Smooth muscle cell (in vitro differentiated cells): ENCODE measurements around the gene EMC8. TPM values are rescaled to one million over a fixed set of nuclear protein-coding genes. Genes with fewer than 3 reads are reported as not detected.
"Not testable (repeated sequence)": the region's sequence is repeated elsewhere in the genome, so short reads cannot be mapped to it uniquely, and the experiment has no call there.

Experiments
- DNase-seq: peaks from one replicate; lab custom pipeline; 2025; ENCODE audit not compliant: unreplicated experiment; lab: John Stamatoyannopoulos, UW
- H2AFZ ChIP-seq: fragments of 200-600 bp; sonication (generic); 2 replicates; pipeline ENCODE4 v1.6.0; 2016; ENCODE audit warnings: antibody characterized with exemption, low read depth, mild to moderate bottlenecking
- H3F3A ChIP-seq: fragments of 200-600 bp; sonication (generic); 2 replicates; pipeline ENCODE4 v1.6.0; 2017; ENCODE audit warnings: antibody characterized with exemption, low read depth
- H3K27ac ChIP-seq: fragments of 200-600 bp; sonication (generic); 2 replicates; pipeline ENCODE4 v1.5.1; 2016; ENCODE audit warnings: low read depth, mild to moderate bottlenecking
- H3K27me3 ChIP-seq: fragments of 200-600 bp; sonication (generic); 2 replicates; pipeline ENCODE4 v1.6.1; 2016; ENCODE audit warnings: low read depth, mild to moderate bottlenecking
- H3K36me3 ChIP-seq: fragments of 200-600 bp; sonication (generic); 2 replicates; pipeline ENCODE4 v1.5.1; 2016; ENCODE audit warnings: low read depth
- H3K4me1 ChIP-seq: fragments of 200-600 bp; sonication (generic); 2 replicates; pipeline ENCODE4 v1.5.1; 2016; ENCODE audit warnings: low read depth
- H3K4me2 ChIP-seq: fragments of 200-600 bp; sonication (generic); 2 replicates; pipeline ENCODE4 v1.6.0; 2016; ENCODE audit warnings: mild to moderate bottlenecking
- H3K4me3 ChIP-seq: fragments of 200-600 bp; sonication (generic); 2 replicates; pipeline ENCODE4 v1.5.1; 2016; ENCODE audit warnings: mild to moderate bottlenecking
- H3K79me2 ChIP-seq: fragments of 200-600 bp; sonication (generic); 2 replicates; pipeline ENCODE4 v1.6.0; 2016; ENCODE audit warnings: low read depth, mild to moderate bottlenecking
- H3K9ac ChIP-seq: fragments of 200-600 bp; sonication (generic); 2 replicates; pipeline ENCODE4 v1.6.0; 2016; ENCODE audit warnings: low read depth
- H3K9me3 ChIP-seq: fragments of 200-600 bp; sonication (generic); replicated peaks from 2 replicates; pipeline ENCODE4 v1.5.1; 2016; ENCODE audit warnings: low read depth
- H4K20me1 ChIP-seq: fragments of 200-600 bp; sonication (generic); 2 replicates; pipeline ENCODE4 v1.6.0; 2016; ENCODE audit warnings: low read depth
- CTCF ChIP-seq: fragments of 200-600 bp; sonication (generic); IDR thresholded peaks from 2 replicates; pipeline ENCODE4 v1.5.1; 2017; ENCODE audit warnings: borderline replicate concordance, mild to moderate bottlenecking, antibody characterized with exemption; ENCODE audit not compliant: insufficient read depth, poor library complexity, severe bottlenecking
- WGBS: methylation state at CpG from one replicate; pipeline ENCODE4 v1.1.7; 2016; ENCODE audit warnings: low lambda C conversion rate; 5-methylcytosine and 5-hydroxymethylcytosine counted together
- polyA plus RNA-seq: library from polyadenylated mRNA; unstranded; fragments of >200 nt; fragmentation: Nextera tagmentation; extraction: Ambion mirVana; gene quantifications from 2 replicates; pipeline ENCODE4 v1.2.1, GENCODE V29; 2016
- total RNA-seq: library from RNA; depleted of rRNA; stranded (reverse); fragments of >200 nt; gene quantifications from 2 replicates; pipeline ENCODE4 v1.2.3, GENCODE V29; 2014

EMC8 gene
- total and polyA plus RNA-seq, 2 experiments from 2014 or later: 40.4 to 40.9 TPM

DNA sequence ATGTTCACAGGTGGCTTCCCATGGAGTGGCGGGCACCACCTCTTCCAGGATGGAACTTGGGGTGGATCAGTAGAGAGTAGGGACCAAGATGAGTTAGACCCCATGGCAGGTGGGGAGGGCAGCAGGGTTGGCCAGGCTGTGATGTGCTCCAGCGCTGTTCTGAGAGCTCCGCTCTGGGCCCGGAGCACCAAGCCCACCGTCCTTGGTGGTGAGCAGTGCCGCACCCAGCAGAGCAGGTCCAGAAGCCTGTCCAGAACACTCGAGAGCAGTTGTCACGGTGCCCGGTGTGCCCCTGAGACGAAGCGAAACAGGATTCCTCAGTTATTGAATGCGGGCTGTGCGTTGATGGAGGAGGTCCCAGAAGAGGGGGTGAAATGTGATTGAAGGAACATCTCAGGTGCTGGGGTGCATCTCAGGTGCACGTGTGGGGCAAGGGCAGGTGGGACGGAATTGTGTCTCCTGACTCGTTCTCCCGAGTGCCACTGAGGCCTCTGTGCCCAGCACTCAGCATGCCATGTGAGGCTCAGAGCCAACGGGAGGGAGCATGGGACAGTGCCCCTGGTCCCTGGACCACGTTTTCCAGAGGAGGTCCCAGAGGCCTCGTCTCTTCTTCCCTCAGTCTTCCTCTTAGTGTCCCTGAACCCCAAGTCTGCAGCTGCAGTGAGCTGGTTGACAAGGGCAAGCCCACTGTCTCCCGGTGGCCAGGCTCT is 39.7 kb upstream of the EMC8 start:
- H3K4me1 ChIP-seq: no peaks in the 10 kb centered on the region
- H4K20me1 ChIP-seq: no peaks in the 10 kb centered on the region
- no peak overlapping the region for H3K4me3 ChIP-seq
- no peak overlapping the region for H3K4me2 ChIP-seq
- no peak overlapping the region for H3K27ac ChIP-seq
- no peaks in the 10 kb centered on the region for H3F3A ChIP-seq
- no peaks in the 10 kb centered on the region for H3K9me3 ChIP-seq
- WGBS: 96% methylated on average over 21 of the region's 21 CpGs
- H3K9ac ChIP-seq: no peak overlapping the region
- no peaks in the 10 kb centered on the region for H3K79me2 ChIP-seq
- no peak for TF ChIP-seq CTCF
- no peak for DNase-seq
- no peaks in the 10 kb centered on the region for H3K36me3 ChIP-seq
- peaks cover 20% of the 10 kb centered on the region for H3K27me3 ChIP-seq
- H2AFZ ChIP-seq: no peak overlapping the region

DNA sequence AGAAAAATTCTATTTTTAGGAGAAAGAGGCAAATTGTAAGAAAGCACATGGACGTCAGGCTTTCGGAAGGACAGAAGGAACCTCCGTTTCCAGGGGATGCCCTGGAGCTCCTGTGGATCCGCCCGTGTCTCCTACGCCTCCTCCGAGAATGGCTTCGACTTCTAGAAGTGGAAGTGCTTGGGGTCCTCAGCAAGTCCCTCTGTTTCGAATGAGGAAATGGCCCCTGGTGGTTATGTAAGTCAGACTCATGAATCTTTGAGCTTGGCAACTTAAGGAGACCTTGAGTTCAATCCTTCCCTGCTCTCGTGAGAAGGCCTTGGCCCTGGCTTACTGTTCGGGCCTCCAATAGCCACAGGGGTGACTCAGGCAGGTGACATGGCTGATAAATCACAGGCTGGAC is 39.0 kb upstream of the EMC8 start:
- no peaks in the 10 kb centered on the region for H3K4me1 ChIP-seq
- 92% methylated on average over 11 of the region's 11 CpGs for WGBS
- no peak overlapping the region for H3K4me2 ChIP-seq
- H3K36me3 ChIP-seq: no peaks in the 10 kb centered on the region
- no peaks in the 10 kb centered on the region for H3K79me2 ChIP-seq
- no peak overlapping the region for H3K27ac ChIP-seq
- H3F3A ChIP-seq: no peaks in the 10 kb centered on the region
- no peaks in the 10 kb centered on the region for H4K20me1 ChIP-seq
- no peak overlapping the region for H2AFZ ChIP-seq
- no peak for TF ChIP-seq CTCF
- no peak for DNase-seq
- H3K4me3 ChIP-seq: no peak overlapping the region
- no peak overlapping the region for H3K9ac ChIP-seq
- no peaks in the 10 kb centered on the region for H3K9me3 ChIP-seq
- H3K27me3 ChIP-seq: peaks cover 18% of the 10 kb centered on the region

DNA sequence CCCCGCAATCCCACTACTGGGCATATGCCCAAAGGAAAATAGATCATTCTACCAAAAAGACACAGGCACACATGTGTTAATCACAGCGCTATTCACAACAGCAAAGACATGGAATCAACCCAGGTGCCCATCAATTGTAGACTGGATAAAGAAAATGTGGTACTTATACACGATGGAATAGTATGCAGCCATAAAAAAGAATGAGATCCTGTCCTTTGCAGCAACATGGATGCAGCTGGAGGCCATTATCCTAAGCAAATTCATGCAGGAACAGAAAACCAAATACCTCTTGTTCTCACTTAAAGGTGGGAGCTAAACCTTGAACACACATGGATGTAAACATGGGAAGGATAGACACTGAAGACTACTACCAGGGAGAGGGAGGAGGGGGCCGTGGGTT is 38.3 kb upstream of the EMC8 start:
- 90% methylated on average over 4 of the region's 4 CpGs for WGBS
- H4K20me1 ChIP-seq, H2AFZ ChIP-seq, H3K9ac ChIP-seq, H3K4me2 ChIP-seq, H3K9me3 ChIP-seq, H3K4me1 ChIP-seq, DNase-seq, H3K4me3 ChIP-seq, H3K27ac ChIP-seq, H3K79me2 ChIP-seq, H3K36me3 ChIP-seq, H3F3A ChIP-seq: not testable (repeated sequence)
- peaks cover 18% of the 10 kb centered on the region for H3K27me3 ChIP-seq

DNA sequence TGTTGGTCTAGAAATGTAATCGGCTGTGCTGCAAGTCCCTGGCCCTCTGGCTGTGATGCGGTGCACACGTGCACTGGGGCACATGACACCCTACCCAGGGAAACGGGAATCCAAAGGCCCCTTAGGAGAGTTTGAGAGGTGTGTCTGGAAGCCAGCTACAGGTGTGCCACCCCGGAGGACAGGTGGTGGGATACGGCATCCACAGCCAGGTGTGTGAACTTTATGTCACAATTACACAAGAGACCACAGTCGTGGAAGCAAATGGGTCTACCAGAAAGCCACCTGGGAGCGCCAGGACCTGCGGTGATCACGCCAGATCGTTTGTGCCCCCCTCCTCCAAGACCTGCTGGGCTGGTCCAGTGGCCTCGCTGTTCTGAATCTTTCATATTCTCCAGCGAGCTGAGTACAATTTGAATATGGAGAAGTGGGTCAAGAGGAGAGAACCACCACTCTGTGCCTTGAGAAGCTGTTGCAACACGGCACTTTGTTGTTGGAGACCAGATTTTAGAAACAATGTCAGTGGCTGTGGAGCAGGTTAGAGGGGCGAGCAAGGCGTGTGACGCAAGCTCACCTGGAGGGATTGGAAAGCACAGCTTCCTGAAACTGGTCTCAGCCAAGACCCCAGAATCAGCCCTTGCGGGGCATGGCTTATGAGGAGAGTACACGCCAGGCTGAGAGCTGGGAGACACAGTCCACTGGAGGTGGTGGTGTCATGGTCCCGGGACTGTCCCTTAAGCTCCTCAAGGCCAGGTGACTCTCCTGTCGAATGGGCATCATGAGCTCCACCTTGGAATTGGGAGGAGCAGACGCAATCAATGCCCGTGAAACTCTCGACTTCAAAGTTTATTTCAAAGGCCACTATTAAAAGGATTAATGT is 37.6 kb upstream of the EMC8 start:
- Histone ChIP-seq H3K27me3 (peaks cover 18% of the 10 kb centered on the region), H3K9me3 (no peaks in the 10 kb centered on the region), H4K20me1 (no peaks in the 10 kb centered on the region), H3F3A (no peaks in the 10 kb centered on the region), H3K4me1 (no peaks in the 10 kb centered on the region), H3K27ac (no peak overlapping the region), H3K79me2 (no peaks in the 10 kb centered on the region), H3K36me3 (no peaks in the 10 kb centered on the region), H3K9ac (no peak overlapping the region), H3K4me2 (no peak overlapping the region), H2AFZ (no peak overlapping the region), H3K4me3 (no peak overlapping the region)
- WGBS: 88% methylated on average over 24 of the region's 24 CpGs
- no peak for DNase-seq
- no peak for TF ChIP-seq CTCF
